HG03060 (cell line): ENCODE measurements around the gene VGF.
"Not testable (repeated sequence)": the region's sequence is repeated elsewhere in the genome, so short reads cannot be mapped to it uniquely, and the experiment has no call there.

ENCODE experiments used
- ATAC-seq: cut with Tn5 transposase; IDR thresholded peaks from one replicate; pipeline ENCODE4 v1.9.1; 2021; ENCODE audit warnings: low read depth, moderate number of reproducible peaks; ENCODE audit not compliant: unreplicated experiment

The VGF gene

GRCh38 chr7:101151908-101152651 lies 13.3 kb downstream of the VGF start:
- ATAC-seq: no peak

GRCh38 chr7:101140746-101141382 lies 24.5 kb downstream of the VGF start:
- no peak for ATAC-seq

DNA sequence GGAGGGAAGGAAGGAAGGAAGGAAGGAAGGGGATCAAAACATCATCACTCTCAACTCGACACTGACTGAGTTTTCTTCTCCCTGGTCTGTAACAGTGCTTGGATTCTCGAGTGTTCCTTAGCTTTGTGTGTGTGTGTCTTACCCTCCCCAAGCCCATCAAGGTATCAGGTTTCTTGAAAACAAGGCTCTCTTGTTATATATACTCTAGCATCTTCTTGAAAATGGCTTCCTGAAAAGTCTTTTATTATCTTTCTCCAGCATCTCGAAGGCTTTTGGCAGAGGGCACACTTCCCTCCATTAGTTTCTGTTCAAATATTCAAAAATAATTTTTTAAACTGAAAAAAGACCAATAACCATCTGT lies 25.1 kb downstream of the VGF start:
- no peak for ATAC-seq

- no peak for ATAC-seq
Measured at GRCh38 chr7:101138213-101138870, 27.0 kb downstream of the VGF start.

DNA sequence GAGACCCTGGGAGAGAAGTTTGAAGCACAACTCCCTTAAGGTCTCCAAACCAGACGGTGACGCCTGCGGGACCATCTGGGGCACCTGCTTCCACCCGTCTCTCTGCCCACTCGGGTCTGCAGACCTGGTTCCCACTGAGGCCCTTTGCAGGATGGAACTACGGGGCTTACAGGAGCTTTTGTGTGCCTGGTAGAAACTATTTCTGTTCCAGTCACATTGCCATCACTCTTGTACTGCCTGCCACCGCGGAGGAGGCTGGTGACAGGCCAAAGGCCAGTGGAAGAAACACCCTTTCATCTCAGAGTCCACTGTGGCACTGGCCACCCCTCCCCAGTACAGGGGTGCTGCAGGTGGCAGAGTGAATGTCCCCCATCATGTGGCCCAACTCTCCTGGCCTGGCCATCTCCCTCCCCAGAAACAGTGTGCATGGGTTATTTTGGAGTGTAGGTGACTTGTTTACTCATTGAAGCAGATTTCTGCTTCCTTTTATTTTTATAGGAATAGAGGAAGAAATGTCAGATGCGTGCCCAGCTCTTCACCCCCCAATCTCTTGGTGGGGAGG lies 27.6 kb downstream of the VGF start:
- ATAC-seq: no peak

- ATAC-seq: no peak
Measured at GRCh38 chr7:101134399-101134980, 30.9 kb downstream of the VGF start.

GRCh38 chr7:101133621-101134398 lies 31.6 kb downstream of the VGF start:
- no peak for ATAC-seq

DNA sequence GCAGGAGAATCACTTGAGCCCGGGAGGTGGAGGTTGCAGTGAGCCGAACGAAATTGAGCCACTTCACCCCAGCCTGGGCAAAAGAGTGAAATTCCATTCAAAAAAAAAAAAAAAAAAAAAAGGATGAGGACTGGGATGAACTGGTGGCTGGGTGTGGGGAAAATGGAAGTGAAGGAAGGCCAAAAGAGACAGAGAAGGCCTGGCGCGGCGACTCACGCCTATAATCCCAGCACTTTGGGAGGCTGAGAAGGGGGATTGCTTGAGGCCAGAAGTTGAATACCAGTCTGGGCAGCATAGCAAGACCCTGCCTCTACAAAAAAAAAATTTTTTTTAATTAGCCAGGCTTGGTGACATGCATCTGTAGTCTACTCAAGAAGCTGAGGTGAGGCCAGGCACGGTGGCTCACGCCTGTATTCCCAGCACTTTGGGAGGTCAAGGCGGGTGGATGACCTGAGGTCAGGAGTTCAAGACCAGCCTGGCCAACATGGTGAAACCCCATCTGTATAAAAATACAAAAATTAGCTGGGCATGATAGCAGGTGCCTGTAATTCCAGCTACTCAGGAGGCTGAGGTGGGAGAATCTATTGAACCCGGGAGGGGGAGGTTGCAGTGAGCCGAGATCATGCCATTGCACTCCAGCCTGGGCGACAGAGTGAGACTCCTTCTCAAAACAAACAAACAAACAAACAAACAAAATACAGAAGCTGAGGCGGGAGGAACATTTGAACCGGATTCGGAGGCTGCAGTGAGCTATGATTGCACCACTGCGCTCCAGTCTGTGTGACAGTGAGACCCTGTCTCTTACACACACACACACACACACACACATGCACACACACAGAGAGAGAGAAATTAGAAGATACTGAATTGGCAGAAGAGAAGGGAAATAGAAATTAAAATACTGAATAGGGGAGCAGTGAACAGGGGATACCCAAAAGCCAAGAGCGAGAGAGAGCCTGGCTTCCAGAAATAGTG lies 32.5 kb downstream of the VGF start:
- ATAC-seq: not testable (repeated sequence)

DNA sequence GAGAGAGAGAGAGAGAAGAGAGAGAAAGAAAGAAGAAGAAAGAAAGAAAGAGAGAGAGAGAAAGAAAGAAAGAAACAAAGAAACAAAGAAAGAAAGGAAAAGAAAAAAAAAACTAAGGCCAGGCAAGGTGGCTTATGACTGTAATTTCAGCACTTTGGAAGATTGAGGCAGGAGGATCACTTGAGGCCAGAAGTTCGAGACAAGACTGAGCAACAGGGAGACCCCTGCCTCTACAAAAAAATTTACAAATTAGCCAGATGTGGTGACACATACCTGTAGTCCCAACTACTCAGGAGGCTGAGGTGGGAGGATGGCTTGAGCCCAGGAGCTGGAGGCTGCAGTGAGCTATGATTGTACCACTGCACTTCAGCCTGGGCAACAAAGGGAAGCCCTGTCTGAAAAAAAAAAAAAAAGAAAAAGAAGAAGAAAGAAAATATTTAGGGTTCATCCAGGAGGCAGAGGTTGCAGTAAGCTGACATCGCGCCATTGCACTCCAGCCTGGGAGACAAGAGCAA lies 35.7 kb downstream of the VGF start:
- ATAC-seq: no peak

- no peak for ATAC-seq
Measured at GRCh38 chr7:101128040-101128834, 37.1 kb downstream of the VGF start.

GRCh38 chr7:101127460-101128039 lies 37.8 kb downstream of the VGF start:
- ATAC-seq: no peak

- no peak for ATAC-seq
Measured at GRCh38 chr7:101126651-101127459, 38.5 kb downstream of the VGF start, which contains the start of gene SERPINE1. SERPINE1 (plus strand) TSS chr7:101127104; CDS start chr7:101128394, 1,290 bp downstream.

DNA sequence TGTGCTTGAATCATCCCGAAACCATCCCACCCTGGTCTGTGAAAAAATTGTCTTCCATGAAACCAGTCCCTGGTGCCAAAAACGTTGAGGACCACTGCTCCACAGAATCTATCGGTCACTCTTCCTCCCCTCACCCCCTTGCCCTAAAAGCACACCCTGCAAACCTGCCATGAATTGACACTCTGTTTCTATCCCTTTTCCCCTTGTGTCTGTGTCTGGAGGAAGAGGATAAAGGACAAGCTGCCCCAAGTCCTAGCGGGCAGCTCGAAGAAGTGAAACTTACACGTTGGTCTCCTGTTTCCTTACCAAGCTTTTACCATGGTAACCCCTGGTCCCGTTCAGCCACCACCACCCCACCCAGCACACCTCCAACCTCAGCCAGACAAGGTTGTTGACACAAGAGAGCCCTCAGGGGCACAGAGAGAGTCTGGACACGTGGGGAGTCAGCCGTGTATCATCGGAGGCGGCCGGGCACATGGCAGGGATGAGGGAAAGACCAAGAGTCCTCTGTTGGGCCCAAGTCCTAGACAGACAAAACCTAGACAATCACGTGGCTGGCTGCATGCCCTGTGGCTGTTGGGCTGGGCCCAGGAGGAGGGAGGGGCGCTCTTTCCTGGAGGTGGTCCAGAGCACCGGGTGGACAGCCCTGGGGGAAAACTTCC lies 39.2 kb downstream of the VGF start:
- ATAC-seq: no peak

- no peak for ATAC-seq
Measured at GRCh38 chr7:101124376-101125056, 40.9 kb downstream of the VGF start.

DNA sequence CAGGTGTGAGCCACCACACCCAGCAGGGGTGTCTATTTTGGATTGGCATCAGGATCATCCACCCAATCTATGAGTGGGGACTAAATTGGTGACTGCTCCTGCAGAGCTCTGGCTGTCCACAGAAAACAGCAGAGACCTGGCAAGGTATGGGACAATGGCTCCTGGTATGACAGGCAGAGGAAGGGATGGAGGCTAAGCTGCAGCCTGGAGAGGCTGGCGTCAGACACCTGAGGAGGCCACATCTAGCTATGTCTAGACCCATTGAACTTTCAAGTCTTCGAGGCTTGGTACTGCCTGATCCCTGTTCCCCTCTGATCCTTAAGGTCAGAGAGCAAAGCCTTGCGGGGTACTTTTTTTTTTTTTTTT lies 41.7 kb downstream of the VGF start:
- ATAC-seq: no peak
